HG03103 (cell line): ENCODE measurements around the gene EPB41L4B.
"Not testable (repeated sequence)": the region's sequence is repeated elsewhere in the genome, so short reads cannot be mapped to it uniquely, and the experiment has no call there.

Experiments
- ATAC-seq: cut with Tn5 transposase; IDR thresholded peaks from one replicate; pipeline ENCODE4 v1.9.1; 2021; ENCODE audit warnings: low read depth; ENCODE audit not compliant: unreplicated experiment

EPB41L4B gene

GRCh38 chr9:109320742-109321448 is at the start of gene EPB41L4B:
Gene EPB41L4B (minus strand): TSS chr9:109321059. CDS start chr9:109320446, 613 bp downstream.
- ATAC-seq, result peak; percentile 93

GRCh38 chr9:109369285-109369684 is 48.4 kb upstream of the EPB41L4B start:
- peak; percentile 87 for ATAC-seq

GRCh38 chr9:109360771-109361170 is 39.9 kb upstream of the EPB41L4B start:
- ATAC-seq, result no peak

- not testable (repeated sequence) for ATAC-seq
These were observed 38.2 kb upstream of the EPB41L4B start for GRCh38 chr9:109358968-109359603.

GRCh38 chr9:109355564-109356297 is 34.9 kb upstream of the EPB41L4B start:
- ATAC-seq, result no peak

- no peak for ATAC-seq
These were observed 33.3 kb upstream of the EPB41L4B start for GRCh38 chr9:109354190-109354589.

GRCh38 chr9:109351032-109351431 is 30.2 kb upstream of the EPB41L4B start:
- no peak for ATAC-seq

GRCh38 chr9:109349421-109349846 is 28.6 kb upstream of the EPB41L4B start:
- ATAC-seq, result no peak

- ATAC-seq, result no peak
These were observed 26.0 kb upstream of the EPB41L4B start for GRCh38 chr9:109346904-109347303.

- no peak for ATAC-seq
These were observed 24.0 kb upstream of the EPB41L4B start for GRCh38 chr9:109344866-109345265.

GRCh38 chr9:109342878-109343277 is 22.0 kb upstream of the EPB41L4B start:
- no peak for ATAC-seq

- ATAC-seq, result no peak
These were observed 20.7 kb upstream of the EPB41L4B start for GRCh38 chr9:109341561-109341960.

- ATAC-seq, result not testable (repeated sequence)
These were observed 20.1 kb upstream of the EPB41L4B start for GRCh38 chr9:109340979-109341378.

- no peak for ATAC-seq
These were observed 15.6 kb upstream of the EPB41L4B start for GRCh38 chr9:109336409-109336808.

- ATAC-seq, result no peak
These were observed 15.1 kb upstream of the EPB41L4B start for GRCh38 chr9:109335929-109336328.

GRCh38 chr9:109335121-109335520 is 14.3 kb upstream of the EPB41L4B start:
- no peak for ATAC-seq

- no peak for ATAC-seq
These were observed 10.5 kb upstream of the EPB41L4B start for GRCh38 chr9:109331353-109331752.

GRCh38 chr9:109329638-109330258 is 8.9 kb upstream of the EPB41L4B start:
- no peak for ATAC-seq

- no peak for ATAC-seq
These were observed 8.2 kb upstream of the EPB41L4B start for GRCh38 chr9:109328978-109329637.

- no peak for ATAC-seq
These were observed 4.2 kb upstream of the EPB41L4B start for GRCh38 chr9:109325089-109325488.
